Body of pancreas (tissue), 4 donors: ENCODE measurements around the gene CYSRT1. TPM values are rescaled to one million over a fixed set of nuclear protein-coding genes. Genes with fewer than 3 reads are reported as not detected.
"Not testable (repeated sequence)": the region's sequence is repeated elsewhere in the genome, so short reads cannot be mapped to it uniquely, and the experiment has no call there.

ENCODE experiments used
- ATAC-seq: fragments of 150-250 bp; one replicate; pipeline ENCODE4 v1.9.1; 2016
- DNase-seq, 4 donors: peaks; one replicate each; pipeline ENCODE4 v3.0.0-alpha.2; 2019
- H3K27ac ChIP-seq, 4 donors: fragments of 200-600 bp; sonication (generic); 1 replicate in 3 of 4; 2 replicates in 1 of 4; pipeline versions ENCODE4 v1.5.1 to v1.6.1; 2016 to 2019; ENCODE audit warnings: mild to moderate bottlenecking in 1 of 4, mixed read lengths in 1 of 4, moderate library complexity in 1 of 4
- H3K27me3 ChIP-seq, 2 donors: fragments of 200-600 bp; sonication (generic); one replicate each; pipeline ENCODE4 v1.6.0; 2016; ENCODE audit warnings: mild to moderate bottlenecking in 1 of 2
- H3K36me3 ChIP-seq, 2 donors: fragments of 200-600 bp; sonication (generic); replicated peaks in 1 of 2; 2 replicates each; pipeline ENCODE4 v1.5.1; 2016; ENCODE audit warnings: low read depth in 2 of 2; ENCODE audit not compliant: insufficient read depth in 1 of 2
- H3K4me1 ChIP-seq: fragments of 200-600 bp; sonication (generic); one replicate; pipeline ENCODE4 v1.6.0; 2016
- H3K4me3 ChIP-seq, 2 donors: fragments of 200-600 bp; sonication (generic); 1 replicate in 1 of 2; 2 replicates in 1 of 2; pipeline ENCODE4 v1.5.1; 2016 to 2019
- H3K9me3 ChIP-seq, 3 donors: fragments of 200-600 bp; sonication (generic); 1 replicate in 2 of 3; 2 replicates in 1 of 3; pipeline ENCODE4 v1.5.1; 2016
- CTCF ChIP-seq, 7 experiments: fragments of 450-650 bp in 4 of 7; fragments of 200-600 bp in 3 of 7; sonication (generic) in 3 of 7; IDR thresholded peaks; one replicate each; pipeline ENCODE4 v1.5.1; 2016 to 2019; ENCODE audit warnings: antibody characterized with exemption in 7 of 7
- POLR2A ChIP-seq, 3 donors: fragments of 450-650 bp; IDR thresholded peaks; one replicate each; pipeline ENCODE4 v1.6.1; 2016; ENCODE audit warnings: antibody characterized with exemption in 3 of 3, mild to moderate bottlenecking in 2 of 3
- WGBS, 2 donors: methylation state at CpG; one replicate each; pipeline ENCODE4 v1.1.5; 2017; 5-methylcytosine and 5-hydroxymethylcytosine counted together
- intact Hi-C: fragments of 100-400 bp; cut with DNase I; formaldehyde crosslinking; loops from one replicate; pipeline ENCODE4 v1.15.1; 2023
- total RNA-seq, 2 donors: library from RNA; depleted of rRNA; stranded (reverse); fragments of >200 nt; gene quantifications; one replicate each; pipeline ENCODE4 v1.1.0, GENCODE V29; 2016

The CYSRT1 gene
- total RNA-seq, 2 donors from 2014 or later, result not detected

DNA sequence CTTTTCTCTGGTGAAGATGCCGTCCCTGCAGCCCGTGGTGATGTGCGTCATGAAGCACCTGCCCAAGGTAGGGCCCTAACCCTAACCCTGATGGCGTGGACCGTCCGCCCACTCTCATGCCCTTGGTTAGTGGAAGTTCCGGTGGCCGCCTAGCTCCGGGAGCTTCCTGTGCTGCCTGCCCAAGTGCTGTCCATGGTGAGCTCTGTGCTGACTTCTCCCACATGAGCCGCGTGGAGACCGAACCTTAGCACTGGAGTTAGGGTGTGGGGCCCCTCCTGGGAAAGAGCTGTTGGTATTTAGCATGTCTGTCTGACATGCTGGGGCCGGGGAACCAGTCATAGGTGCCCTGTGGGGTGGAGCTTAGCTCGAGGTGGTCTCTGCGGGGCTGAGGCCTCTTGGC is 31.4 kb downstream of the CYSRT1 start:
- Histone ChIP-seq H3K36me3 (peaks cover 0 to 3% of the 10 kb centered on the region in 2 donors), H3K4me3 (no peak overlapping the region), H3K9me3 (no peaks in the 10 kb centered on the region), H3K4me1 (peaks cover 32% of the 10 kb centered on the region), H3K27ac (no peak overlapping the region), H3K27me3 (no peaks in the 10 kb centered on the region)
- ATAC-seq, result no peak
- intact Hi-C loops, result no loop called here
- DNase-seq, result no peak
- no peak for TF ChIP-seq CTCF (IDR thresholded peaks at IDR 0.05)
- TF ChIP-seq POLR2A (IDR thresholded peaks at IDR 0.05), result no peak
- 79 to 85% methylated on average over 5 to 15 of the region's 15 CpGs for WGBS, 2 donors

GRCh38 chr9:137256856-137257255 is 31.9 kb downstream of the CYSRT1 start:
- TF ChIP-seq CTCF (IDR thresholded peaks at IDR 0.05), result no peak
- TF ChIP-seq POLR2A (IDR thresholded peaks at IDR 0.05), result no peak
- Histone ChIP-seq H3K27me3 (no peaks in the 10 kb centered on the region), H3K4me3 (no peak overlapping the region), H3K4me1 (peaks cover 32% of the 10 kb centered on the region), H3K27ac (no peak overlapping the region), H3K36me3 (peaks cover 0 to 3% of the 10 kb centered on the region in 2 donors), H3K9me3 (no peaks in the 10 kb centered on the region)
- ATAC-seq (no peak), DNase-seq (no peak)
- WGBS, 2 donors, result 86% methylated on average over 12 to 13 of the region's 15 CpGs
- intact Hi-C loops, result no loop called here

DNA sequence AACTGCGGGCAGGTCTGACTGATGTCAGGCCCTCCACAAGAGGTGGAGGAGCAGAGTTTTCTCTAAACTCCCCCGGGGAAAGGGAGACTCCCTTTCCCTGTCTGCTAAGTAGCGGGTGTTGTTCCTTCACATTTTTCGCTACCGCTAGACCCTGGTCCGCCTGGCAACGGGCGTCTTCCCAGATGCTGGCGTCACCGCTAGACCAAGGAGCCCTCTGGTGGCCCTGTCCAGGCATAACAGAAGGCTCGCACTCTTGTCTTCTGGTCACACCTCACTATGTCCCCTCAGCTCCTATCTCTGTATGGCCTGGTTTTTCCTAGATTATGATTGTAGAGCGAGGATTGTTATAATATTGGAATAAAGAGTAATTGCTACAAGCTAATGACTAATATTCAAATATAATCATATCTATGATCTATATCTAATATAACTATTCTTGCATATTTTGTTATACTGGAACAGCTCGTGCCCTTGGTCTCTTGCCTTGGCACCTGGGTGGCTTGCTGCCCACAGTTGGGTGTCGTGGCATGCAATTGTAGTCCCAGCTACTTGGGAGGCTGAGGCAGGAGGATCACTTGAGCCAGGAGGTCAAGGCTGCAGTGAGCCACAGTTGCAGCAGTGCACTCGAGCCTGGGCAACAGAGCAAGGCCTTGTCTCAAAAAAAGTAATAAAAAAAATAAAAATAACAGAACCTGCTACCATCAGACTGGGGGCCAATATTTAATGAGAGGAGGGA is 37.4 kb downstream of the CYSRT1 start:
- peak; percentile 20 to 56 (median 44) for TF ChIP-seq CTCF (IDR thresholded peaks at IDR 0.05)
- H3K27ac ChIP-seq, H3K27me3 ChIP-seq, ATAC-seq, intact Hi-C loops, H3K4me3 ChIP-seq, H3K36me3 ChIP-seq, H3K4me1 ChIP-seq, H3K9me3 ChIP-seq: not testable (repeated sequence)
- 33 to 45% methylated on average over 11 to 15 of the region's 15 CpGs for WGBS, 2 donors
- peak in 3 of 4 donors; percentile 51 to 69 (median 58) for DNase-seq

DNA sequence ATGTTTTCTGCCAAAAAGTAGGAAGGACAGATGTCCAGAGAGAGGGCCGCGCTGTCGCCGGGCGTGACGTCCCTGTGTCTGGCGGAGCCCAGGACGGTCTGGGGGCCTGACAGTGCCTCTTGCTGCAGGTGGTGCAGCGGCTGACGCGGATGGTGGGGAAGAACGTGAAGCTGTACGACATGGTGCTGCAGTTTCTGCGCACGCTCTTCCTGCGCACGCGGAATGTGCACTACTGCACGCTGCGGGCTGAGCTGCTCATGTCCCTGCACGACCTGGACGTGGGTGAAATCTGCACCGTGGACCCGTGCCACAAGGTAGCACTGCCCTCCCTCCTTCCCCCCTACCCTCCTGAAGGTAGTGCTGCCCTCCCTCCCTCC is 37.9 kb downstream of the CYSRT1 start:
- intact Hi-C loops, result no loop called here
- Histone ChIP-seq H3K9me3 (no peaks in the 10 kb centered on the region), H3K27ac (no peak overlapping the region), H3K36me3 (peaks cover 0 to 7% of the 10 kb centered on the region in 2 donors), H3K27me3 (no peaks in the 10 kb centered on the region), H3K4me3 (no peak overlapping the region), H3K4me1 (peaks cover 3% of the 10 kb centered on the region)
- no peak for DNase-seq
- ATAC-seq, result no peak
- WGBS, 2 donors, result 82 to 91% methylated on average over 14 to 24 of the region's 24 CpGs
- TF ChIP-seq CTCF (IDR thresholded peaks at IDR 0.05) (no peak), POLR2A (IDR thresholded peaks at IDR 0.05) (no peak)

- WGBS, 2 donors, result 77 to 81% methylated on average over 10 of the region's 10 CpGs
- no peak for ATAC-seq
- intact Hi-C loops, result no loop called here
- no peak overlapping the region for H3K27ac ChIP-seq
- peaks cover 10% of the 10 kb centered on the region for H3K4me1 ChIP-seq
- no peak overlapping the region for H3K4me3 ChIP-seq
- no peak for DNase-seq
- H3K9me3 ChIP-seq, result no peaks in the 10 kb centered on the region
- TF ChIP-seq CTCF (IDR thresholded peaks at IDR 0.05) (no peak), POLR2A (IDR thresholded peaks at IDR 0.05) (no peak)
- peaks cover 0 to 7% of the 10 kb centered on the region in 2 donors for H3K36me3 ChIP-seq
- H3K27me3 ChIP-seq, result no peaks in the 10 kb centered on the region
Observed at GRCh38 chr9:137263506-137263905, 38.5 kb downstream of the CYSRT1 start.
